ENCODE data around the gene NAA25.
"Not testable (repeated sequence)": the region's sequence is repeated elsewhere in the genome, so short reads cannot be mapped to it uniquely, and the experiment has no call there.

Gene NAA25

DNA sequence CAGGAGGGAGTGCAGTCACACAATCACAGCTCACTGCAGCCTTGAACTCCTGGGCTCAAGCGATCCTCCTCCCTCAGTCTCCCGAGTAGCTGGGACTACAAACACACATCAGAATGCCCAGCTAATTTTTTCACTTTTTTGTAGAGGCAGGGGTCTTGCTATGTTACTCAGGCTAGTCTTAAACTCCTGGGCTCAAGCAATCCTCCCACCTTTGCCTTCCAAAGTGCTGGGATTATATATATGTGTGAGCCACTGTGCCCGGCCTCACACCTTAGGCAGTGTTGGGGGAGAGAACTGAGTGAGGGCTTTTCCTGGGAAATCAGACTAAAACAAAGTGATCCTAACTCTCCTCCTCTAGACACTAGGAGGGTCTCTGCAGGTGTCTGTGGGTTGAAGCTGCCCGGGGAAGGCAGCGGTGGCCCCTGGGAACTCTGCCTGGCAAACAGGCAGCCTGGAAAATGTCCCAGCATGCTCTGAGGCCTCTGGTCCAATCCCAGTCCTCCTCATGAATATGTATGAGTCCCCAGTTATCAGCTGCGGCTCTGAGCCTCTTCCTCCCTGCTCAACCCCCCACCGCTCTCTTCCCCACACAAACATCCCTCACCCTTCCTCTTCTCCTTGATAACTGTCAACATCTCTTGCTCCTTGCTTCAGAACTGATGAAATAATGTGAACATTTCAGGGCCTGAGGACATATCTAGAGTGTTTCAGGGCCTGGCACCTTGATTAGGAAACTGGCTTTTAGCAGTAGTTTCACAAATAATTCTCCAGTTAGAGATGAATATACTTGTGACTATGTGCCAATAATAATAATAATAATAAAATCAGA is 7.9 kb upstream of the NAA25 start:
- peak; percentile 76 for DNase-seq (ENCODE audit: low spot score)

DNA sequence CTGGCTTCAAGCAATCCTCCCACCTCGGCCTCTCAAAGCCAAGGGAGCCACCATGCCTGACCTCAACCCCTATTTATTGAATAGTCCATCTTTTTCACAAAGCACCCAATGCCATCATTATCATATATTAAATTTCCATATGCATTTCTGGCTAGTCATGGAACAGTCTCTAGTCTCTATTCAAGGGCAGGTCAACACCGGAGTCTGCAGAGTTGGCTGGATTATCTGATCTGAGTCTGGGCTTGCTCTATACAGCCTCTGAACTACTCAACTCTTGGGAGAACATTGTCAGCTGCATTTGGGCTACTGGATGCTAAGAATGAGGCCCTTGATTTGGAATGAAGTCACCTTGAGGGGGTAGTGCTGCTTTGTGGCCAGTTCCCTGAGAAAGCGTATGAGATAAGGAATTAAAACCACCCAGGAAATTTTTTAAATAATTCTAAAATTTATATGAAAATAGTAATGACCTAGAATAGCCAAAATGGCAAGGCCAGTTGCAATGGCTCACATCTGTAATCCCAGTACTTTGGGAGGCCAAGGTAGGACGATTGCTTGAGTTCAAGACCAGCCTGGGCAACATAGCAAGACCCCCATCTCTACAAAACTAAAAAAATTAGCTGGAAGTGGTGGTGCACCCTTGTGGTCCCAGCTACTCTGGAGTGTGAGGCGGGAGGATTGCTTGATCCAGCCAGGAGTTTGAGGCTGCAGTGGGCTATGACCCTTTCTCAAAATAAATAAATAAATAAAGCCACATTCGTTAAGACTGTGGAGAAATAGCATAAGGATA is 6.9 kb upstream of the NAA25 start:
- no peak for DNase-seq (ENCODE audit: low spot score)

DNA sequence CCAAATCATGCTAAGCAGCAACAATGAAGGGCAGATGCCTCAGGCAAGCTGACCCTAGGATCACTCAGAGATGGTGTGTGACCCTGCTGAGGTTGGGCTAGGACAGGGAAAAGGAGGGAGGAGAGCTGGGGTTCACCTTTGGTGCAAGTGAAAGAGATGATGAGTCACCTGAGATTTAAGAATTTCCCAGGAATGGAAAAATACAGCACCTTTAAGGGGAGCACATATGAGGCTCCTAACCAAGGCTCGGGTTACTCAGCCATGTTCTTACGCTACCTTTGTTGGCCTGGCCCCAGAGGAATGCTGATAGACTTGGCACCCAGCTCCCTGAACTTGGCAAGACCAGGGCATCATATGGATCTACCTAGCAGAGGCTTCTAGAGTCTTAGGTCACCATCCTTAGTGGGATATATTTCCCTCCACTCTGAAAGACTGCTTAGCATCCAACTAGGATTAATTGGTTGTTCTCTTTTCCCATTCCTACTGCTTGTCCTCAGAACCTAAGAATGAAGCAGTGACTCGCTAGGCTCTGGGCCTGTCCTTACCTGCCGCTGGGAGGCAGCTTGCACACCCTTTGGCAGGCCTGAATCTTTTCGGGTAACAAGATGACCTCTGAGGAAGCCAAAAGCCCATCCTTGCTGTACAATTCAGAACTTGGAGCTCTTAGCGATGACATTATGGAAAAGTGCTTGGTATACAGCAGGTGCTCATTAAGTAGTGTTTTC is 4.0 kb upstream of the NAA25 start:
- DNase-seq (ENCODE audit: low spot score) = no peak

DNA sequence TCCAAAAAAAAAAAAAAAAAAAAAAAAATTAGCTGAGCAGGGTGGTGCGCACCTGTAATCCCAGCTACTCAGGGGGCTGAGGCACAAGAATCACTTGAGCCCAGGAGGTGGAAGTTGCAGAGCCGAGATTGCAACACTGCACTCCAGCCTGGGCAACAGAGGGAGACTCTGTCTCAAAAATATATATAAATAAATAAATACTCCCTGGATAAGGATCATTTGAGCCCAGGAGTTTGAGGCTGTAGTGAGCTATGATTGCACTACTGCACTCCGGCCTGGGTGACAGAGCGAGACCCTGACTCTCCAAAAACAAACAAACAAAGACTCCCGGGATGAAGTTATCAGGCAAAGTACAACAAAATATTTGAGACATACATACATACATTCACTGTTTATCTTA is 3.3 kb upstream of the NAA25 start:
- no peak for DNase-seq (ENCODE audit: low spot score)

DNA sequence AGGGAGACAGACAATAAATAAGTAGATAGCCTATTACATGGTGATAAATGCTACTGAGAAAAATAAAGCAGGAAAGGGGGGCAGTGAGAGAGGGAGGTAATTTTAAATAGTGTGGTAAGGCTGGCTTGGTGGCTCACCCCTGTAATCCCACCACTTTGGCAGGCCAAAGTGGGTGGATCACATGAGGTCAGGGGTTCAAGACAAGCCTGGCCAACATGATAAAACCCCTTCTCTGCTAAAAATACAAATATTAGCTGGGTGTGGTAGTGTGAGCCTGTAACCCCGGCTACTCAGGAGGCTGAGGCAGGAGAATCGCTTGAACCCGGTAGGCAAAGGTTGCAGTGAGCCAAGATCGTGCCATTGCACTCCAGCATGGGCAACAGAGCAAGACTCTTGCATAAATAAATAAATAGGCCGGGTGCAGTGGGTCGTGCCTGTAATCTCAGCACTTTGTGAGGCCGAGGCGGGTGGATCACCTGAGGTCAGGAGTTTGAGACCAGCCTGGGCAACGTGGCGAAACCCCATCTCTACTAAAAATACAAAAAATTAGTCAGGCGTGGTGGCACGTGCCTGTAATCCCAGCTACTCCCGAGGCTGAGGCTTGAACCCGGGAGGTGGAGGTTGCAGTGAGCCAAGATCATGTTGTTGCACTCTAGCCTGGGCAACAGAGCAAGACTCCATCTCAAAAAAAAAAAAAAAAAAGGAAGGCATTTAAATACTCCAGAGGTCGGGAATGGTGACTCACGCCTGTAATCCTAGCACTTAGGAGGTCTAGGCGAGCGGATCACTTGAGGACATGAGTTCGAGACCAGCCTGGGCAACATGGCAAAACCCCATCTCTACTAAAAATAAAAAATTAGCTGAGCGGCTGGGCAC is 2.4 kb upstream of the NAA25 start:
- not testable (repeated sequence) for DNase-seq (ENCODE audit: low spot score)

DNA sequence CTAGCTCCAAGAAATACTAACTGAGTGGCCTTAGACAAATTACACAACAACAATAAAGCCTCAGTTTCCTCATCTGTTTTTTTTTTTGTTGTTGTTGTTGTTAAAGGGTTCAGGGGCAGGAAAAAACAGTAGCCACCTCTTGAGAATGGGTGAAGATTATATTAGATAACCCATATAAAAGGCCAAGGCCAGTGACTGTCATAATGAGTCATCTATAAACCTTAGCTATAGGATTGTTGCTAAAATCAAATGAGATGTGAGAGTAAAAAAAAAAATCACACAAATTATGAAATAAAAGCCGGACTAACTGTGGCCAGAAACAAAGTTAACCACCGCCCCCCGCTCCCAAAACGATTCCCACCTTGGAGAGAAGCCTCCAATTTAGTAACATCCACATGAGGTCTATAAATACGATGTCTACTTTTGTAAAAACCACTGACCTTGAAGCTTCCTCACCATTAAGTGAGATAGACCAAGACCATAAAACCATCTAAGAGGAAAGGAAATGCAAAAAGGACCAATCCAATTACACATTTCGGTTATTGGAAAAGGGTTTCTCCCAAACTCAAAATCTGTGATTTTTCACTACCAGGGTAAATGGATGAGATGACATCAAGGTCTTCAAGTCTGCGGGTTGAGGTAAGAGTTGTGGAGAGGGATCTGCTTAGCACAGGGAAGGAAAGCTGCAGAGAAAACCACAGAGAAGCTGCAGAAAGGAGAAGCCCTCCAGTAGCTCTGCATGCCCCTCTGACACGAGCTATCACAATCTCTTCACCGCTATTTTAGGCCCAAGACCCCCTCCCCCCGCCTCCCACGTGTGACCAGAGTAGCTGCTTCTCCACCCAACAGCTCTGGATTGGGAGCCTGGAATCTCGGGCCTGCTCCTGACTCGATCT is 1.0 kb downstream of the NAA25 start:
- DNase-seq (ENCODE audit: low spot score) = no peak

DNA sequence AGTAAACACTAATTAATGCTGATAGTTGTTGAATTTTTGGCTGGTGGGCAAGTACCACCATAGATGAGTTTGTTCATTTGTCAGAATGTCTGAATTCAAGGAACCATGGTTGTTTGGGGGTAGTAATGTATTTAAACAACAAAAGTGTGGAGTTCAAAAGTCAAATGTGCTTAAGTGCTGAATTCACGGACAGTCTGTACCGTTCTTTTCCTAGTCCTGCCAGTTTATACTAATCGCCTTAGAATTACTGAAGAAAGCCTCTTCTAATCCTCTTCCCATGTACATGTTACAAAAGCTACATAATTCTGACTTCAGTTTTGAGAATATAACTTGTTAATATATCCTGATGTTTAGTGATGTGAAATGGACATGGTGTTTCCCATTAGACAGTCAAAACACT is 2.7 kb downstream of the NAA25 start:
- DNase-seq (ENCODE audit: low spot score) = no peak

DNA sequence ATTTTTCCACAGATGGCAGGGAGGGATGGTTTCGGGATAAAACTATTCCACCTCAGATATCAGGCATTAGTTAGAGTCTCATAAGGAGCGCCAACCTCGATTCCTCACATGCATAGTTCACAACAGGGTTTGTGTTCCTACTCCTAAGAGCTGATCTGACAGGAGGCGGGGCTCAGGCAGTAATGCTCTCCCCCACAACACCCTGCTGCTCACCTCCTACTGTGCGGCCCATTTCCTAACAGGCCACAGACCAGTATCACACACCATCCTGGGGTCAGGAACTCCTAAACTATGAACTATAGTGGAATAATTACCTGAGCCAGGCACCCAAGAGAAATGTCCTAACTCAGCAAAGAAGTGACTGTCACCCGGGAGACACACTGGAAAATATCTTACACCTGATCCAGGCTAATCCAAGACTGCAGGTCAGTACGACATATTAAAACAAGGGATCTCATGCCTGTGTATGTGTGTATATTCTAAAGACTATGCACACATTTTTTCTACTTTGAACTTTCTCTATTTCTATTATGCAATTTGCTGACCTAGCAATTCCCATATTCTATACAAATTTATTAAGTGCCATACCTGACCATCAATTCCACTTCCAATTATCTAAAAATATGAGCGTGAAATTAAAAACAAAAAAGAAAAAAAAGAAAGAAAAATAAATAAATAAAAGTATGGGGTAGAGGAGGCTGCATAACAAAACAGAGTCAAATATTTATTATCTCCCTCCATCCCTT is 4.7 kb downstream of the NAA25 start:
- no peak for DNase-seq (ENCODE audit: low spot score)

DNA sequence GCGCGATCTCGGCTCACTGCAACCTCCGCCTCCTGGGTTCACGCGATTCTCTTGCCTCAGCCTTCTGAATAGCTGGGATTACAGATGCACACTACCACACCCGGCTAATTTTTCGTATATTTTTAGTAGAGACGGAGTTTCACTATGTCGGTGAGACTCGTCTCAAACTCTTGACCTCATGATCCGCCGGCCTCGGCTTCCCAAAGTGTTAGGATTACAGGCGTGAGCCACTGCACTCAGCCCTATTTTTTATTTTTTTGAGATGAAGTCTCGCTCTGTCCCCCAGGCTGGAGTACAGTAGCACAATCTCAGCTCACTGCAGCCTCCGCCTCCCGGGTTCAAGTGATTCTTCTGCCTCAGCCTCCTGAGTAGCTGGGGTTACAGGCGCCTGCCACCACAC is 5.8 kb downstream of the NAA25 start:
- not testable (repeated sequence) for DNase-seq (ENCODE audit: low spot score)

DNA sequence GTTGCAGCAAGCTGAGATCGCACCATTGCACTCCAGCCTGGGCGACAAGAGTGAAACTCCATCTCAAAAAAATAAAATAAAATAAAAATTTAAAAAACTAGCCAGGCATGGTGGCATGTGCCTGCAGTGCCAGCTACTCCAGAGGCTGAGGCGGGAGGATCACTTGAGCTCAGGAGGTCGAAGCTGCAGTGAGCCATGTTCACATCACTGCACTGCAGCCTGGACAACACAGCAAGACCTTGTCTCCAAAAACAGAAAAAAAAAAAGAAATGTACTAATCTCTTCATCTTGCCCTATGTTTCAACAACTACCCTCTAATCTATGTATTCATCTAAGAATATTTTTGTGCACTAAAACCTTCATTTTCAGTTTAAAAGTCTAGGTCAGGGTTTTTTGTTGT is 6.5 kb downstream of the NAA25 start:
- DNase-seq (ENCODE audit: low spot score) = no peak

DNA sequence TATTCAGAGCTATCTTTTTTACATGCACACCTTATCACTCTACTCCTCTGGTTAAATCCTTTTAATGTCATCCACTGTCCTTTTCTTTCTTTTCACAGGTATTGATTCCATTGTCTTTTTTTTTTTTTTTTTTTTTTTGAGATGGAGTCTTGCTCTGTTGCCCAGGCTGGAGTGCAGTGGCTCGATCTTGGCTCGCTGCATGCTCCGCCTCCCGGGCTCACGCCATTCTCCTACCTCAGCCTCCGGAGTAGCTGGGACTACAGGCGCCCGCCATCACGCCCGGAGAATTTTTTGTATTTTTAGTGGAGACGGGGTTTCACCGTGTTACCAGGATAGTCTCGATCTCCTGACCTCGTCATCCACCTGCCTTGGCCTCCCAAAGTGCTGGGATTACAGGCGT is 8.1 kb downstream of the NAA25 start:
- not testable (repeated sequence) for DNase-seq (ENCODE audit: low spot score)

DNA sequence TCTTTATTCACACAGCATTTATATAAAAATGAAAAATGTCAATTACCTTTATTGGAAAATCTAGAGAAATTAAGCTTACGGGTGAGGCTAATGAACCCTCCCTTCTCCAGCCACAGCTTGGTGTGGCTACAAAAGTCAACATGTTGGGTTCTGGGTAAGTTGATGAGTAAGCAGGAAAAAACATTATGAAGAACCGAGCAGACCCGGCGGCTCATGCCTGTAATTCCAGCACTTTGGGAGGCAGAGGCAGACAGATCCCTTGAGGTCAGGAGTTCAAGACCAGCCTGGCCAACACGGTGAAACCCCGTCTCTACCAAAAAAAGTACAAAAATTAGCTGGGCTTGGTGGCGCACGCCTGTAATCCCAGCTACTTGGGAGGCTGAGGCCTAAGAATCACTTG is 10.9 kb downstream of the NAA25 start:
- no peak for DNase-seq (ENCODE audit: low spot score)

DNA sequence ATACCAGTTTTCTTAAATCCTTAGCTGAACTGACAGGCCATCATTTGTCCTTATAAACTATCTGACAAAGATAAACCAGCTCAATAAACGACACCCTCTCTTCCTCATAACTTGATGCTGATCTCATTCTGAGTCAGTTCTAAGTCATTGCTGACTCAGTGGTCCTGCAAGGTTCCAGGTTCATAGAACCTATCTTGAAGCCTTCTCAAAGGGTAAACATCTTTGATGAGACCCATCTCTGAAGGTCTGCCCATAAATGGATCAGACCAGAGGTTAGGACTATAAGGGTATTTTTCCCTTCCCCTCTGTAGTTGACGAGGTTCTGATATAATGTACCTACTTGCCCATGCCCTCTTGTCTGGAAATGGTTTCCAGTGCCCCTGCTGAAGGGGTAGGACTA is 11.9 kb downstream of the NAA25 start:
- DNase-seq (ENCODE audit: low spot score) = peak; percentile 43

DNA sequence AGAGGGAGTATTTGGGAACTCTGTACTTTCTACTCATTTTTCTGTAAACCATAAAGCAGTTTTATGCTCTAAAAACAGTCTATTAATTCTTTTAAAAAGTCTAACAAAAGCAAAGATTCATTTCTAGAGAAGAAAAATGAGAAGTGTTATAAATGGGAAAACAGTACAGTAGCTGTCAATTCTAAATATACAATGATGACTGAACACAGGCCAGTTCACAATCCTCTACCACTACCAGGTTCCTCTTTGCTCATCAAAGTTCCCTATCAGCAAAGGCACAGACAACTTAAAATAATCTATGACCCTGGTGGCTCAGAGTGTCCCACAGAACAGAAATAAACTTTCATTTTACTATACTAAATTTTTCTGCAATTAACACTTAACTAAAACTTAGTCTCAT is 12.5 kb downstream of the NAA25 start:
- no peak for DNase-seq (ENCODE audit: low spot score)

DNA sequence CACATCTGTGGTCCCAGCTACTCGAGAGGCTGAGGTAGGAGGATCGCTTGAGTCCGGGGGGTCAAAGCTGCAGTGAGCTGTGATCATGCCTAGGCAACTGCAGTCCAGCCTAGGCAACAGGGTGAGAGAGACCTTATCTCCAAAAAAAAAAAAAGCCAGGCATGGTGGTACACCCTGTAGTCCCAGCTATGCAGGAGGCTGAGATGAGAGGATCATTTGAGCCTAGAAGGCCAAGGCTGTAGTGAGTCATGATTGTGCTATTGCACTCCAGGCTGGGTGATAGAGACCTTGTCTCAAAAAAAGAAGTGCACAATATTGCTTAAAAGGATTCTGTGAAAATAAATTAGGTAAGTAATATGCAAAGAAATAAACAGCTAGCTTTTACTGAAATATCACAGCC is 17.0 kb downstream of the NAA25 start:
- no peak for DNase-seq (ENCODE audit: low spot score)

DNA sequence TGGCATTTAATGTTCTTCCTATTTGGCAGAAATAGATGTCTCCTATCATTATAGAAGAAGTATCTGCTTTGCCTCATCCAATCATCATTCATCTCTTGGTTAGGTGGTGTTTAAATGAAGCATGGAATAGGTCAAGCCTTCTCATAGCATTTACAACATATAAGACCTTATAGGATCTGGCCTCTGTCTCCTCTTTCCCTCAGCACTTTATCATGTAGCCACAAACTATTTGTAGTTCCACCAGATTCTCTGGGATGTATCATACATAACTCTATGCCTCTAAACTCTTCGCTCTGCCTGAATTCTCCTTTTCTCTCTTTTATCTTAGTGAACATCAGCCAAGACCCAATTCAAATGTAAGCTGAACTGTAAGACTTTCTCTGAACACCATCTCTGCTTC is 20.7 kb downstream of the NAA25 start:
- DNase-seq (ENCODE audit: low spot score) = no peak

DNA sequence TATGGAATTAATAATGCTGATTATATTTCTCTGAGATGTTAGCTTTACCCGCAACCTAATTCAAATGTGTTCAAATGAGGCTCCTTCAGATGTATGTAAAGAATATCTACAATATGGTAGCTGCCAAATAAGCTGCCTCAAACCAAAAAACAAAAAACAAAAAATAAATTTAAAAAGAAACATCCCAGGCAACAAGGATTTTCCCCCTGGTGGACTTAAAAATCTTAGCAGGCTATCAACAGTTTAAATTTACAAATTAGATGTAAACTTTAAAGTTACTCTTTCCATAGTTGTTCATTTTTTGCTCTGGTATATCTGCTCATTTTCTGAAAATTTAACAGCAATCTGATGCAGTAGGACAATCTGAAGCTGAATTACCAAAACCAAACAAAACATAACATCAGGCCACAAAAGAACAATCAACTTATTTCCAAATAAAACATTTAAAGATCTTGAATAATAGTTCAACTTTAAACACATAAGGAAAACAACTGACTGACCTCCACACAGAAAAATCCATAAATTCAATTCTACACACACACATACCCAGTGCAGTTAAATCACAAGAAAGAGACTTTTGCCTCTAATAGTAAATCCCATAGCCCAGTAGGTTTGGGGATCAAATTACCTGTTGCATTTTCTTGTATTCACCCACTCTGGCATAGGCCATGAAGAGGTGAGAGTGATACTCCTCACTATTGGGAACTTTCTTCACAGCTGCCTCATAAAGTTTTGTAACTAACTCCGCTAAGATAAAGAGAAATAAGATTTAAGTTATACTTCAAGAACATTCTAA is 21.3 kb downstream of the NAA25 start:
- no peak for DNase-seq (ENCODE audit: low spot score)

DNA sequence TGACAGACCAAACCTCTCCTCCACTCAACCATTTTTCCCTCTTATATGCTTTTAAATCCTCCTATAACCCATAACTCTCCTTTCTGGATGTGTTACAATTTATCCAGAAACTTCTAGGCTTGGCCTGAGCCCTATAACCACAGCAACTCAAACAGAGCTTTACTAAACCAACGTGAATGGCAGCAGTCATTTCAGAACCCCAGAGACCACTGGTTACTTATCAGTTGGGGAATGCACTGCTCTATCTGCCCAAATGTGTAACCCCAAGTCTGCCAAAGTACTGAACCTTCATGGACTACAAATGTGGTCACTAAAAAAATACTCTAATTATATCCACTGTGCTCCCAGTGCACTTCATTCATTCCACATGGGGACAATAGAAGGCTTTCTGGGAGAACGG is 42.0 kb downstream of the NAA25 start:
- no peak for DNase-seq (ENCODE audit: low spot score)

DNA sequence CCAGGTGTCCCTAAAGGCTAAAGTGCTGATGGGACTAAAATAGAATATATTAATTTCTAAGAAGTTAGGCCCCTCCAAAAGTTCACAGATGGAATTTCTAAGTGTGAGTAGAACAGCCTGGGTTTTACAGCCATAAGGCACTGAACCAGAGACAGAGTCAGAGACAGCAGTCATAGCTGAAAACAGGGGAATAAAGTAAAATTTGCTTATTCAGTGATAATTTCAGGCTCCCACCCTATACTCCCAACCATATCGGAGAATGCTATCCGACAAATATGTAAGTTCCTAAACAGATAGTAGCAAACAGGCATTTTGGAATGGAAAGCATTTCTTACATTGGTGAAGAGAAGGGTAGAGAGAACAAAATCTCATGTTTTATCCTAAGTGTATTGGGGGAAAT is 45.3 kb downstream of the NAA25 start:
- DNase-seq (ENCODE audit: low spot score) = no peak
